Heart left ventricle (tissue), 13 donors: ENCODE data around the gene KLHL26.

ENCODE experiments used
- POLR2A ChIP-seq, 2 donors: fragments of 450-650 bp; IDR thresholded peaks; one replicate each; pipeline ENCODE4 v1.6.1; 2017; ENCODE audit warnings: antibody characterized with exemption in 2 of 2, mild to moderate bottlenecking in 2 of 2, moderate library complexity in 2 of 2
- TF ChIP-seq, protein P1 (sequence below), 12 donors: fragments of 200-600 bp; sonication (generic) in 4 of 12; IDR thresholded peaks; one replicate each; pipeline versions ENCODE4 v1.5.0 to v1.8.0; 2018 to 2022; ENCODE audit warnings: antibody characterized with exemption in 12 of 12, mild to moderate bottlenecking in 5 of 12
- donor health status: ischemic (EF 13 %, LVEDD 7.1; RV severe dilation, severe dysfunction).
- donor health status: DM: no; HTN: yes; CAD: no.
- donor health status: DM: no; HTN: no; CAD: no.
- donor health status: ischemic (EF 25% LVEDD 6.9; RV normal size, moderate dysfunction).
- donor health status: ischemic (EF 25% LVEDD 5.7; RV mildly dilated, moderate dysfunction).
- donor health status: ischemic (EF 35%, LVEDD 5.7; RV mildly dilated, moderate dysfunction).
- donor health status: nonischemic (EF 11% LVEDD 7.7; RV severe dilation, severe dysfunction).
- donor health status: DM: yes; HTN: yes; CAD: no.
- donor health status: PGD.
- donor health status: ischemic (EF 29% LVEDD 5.4; RV normal size, mild dysfunction).
- donor health status: nonischemic (EF 23%, LVEDD 6.1; RV moderate dilation, normal function).

DNA sequence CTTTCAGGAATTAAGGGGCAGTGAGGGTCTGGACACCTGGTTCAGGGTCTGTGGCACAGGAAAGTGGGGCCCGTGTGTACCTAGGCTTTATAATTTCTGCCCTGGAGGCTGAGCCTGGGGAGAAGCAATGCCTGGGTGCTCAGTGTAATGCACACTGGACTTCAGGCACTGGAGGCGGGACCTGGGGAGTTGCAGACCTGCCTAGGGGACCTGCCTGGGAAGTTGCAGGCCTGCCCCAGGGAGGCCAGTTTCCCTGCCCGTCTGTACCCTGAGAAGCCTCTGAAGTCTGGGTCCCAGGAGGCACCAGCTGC lies 26.6 kb upstream of the KLHL26 start:
- TF ChIP-seq, protein P1, sequence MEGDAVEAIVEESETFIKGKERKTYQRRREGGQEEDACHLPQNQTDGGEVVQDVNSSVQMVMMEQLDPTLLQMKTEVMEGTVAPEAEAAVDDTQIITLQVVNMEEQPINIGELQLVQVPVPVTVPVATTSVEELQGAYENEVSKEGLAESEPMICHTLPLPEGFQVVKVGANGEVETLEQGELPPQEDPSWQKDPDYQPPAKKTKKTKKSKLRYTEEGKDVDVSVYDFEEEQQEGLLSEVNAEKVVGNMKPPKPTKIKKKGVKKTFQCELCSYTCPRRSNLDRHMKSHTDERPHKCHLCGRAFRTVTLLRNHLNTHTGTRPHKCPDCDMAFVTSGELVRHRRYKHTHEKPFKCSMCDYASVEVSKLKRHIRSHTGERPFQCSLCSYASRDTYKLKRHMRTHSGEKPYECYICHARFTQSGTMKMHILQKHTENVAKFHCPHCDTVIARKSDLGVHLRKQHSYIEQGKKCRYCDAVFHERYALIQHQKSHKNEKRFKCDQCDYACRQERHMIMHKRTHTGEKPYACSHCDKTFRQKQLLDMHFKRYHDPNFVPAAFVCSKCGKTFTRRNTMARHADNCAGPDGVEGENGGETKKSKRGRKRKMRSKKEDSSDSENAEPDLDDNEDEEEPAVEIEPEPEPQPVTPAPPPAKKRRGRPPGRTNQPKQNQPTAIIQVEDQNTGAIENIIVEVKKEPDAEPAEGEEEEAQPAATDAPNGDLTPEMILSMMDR (IDR thresholded peaks at IDR 0.05) = no peak
- no peak for TF ChIP-seq POLR2A (IDR thresholded peaks at IDR 0.05)
